Testis (tissue), 2 donors: ENCODE measurements around the gene GGTLC1.

ENCODE experiments used
- POLR2A ChIP-seq: fragments of 450-650 bp; IDR thresholded peaks from one replicate; pipeline ENCODE4 v1.6.1; 2017; ENCODE audit warnings: antibody characterized with exemption, mild to moderate bottlenecking, moderate library complexity
- TF ChIP-seq, protein P1 (sequence below), 3 experiments: fragments of 450-650 bp in 2 of 3; fragments of 200-600 bp in 1 of 3; sonication (generic) in 1 of 3; IDR thresholded peaks; one replicate each; pipeline ENCODE4 v1.5.1; 2016 to 2019; ENCODE audit warnings: antibody characterized with exemption in 3 of 3, mild to moderate bottlenecking in 2 of 3, moderate library complexity in 1 of 3

DNA sequence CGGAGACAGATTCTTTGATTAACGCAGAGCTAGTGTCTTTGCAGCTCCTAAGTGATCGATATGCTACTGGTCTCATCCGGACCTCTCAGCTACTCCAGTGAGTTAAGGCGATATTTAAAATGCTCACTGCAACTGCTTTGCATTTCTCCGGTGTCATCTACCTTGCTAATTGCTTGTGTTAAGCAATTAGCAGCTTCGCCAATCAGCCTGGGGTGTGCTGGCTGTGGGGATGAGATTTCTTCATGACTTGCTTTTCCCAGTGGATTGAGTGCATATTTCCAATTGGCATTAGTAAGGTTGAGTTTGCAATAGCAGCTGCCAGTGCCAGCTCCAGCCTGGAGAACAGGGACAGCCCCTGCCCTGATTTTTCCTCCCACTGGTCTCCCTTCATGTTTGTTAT, 18.0 kb upstream of the GGTLC1 start:
- TF ChIP-seq, protein P1, sequence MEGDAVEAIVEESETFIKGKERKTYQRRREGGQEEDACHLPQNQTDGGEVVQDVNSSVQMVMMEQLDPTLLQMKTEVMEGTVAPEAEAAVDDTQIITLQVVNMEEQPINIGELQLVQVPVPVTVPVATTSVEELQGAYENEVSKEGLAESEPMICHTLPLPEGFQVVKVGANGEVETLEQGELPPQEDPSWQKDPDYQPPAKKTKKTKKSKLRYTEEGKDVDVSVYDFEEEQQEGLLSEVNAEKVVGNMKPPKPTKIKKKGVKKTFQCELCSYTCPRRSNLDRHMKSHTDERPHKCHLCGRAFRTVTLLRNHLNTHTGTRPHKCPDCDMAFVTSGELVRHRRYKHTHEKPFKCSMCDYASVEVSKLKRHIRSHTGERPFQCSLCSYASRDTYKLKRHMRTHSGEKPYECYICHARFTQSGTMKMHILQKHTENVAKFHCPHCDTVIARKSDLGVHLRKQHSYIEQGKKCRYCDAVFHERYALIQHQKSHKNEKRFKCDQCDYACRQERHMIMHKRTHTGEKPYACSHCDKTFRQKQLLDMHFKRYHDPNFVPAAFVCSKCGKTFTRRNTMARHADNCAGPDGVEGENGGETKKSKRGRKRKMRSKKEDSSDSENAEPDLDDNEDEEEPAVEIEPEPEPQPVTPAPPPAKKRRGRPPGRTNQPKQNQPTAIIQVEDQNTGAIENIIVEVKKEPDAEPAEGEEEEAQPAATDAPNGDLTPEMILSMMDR (IDR thresholded peaks at IDR 0.05): no peak
- no peak for TF ChIP-seq POLR2A
